NT2/D1 (cell line): Measurements from ENCODE around the gene TXNDC9.
"Not testable (repeated sequence)": the region's sequence is repeated elsewhere in the genome, so short reads cannot be mapped to it uniquely, and the experiment has no call there.

ENCODE experiments used
- DNase-seq: peaks from one replicate; pipeline ENCODE4 v3.0.0-alpha.2; 2011; ENCODE audit warnings: low read depth, low spot score
- H3K27me3 ChIP-seq: 2 replicates; pipeline ENCODE4 v1.6.0; 2011; ENCODE audit warnings: mild to moderate bottlenecking; ENCODE audit not compliant: insufficient read length, insufficient read depth
- H3K36me3 ChIP-seq: 2 replicates; pipeline ENCODE4 v1.6.1; 2011; ENCODE audit warnings: mild to moderate bottlenecking, low read length, mixed read lengths; ENCODE audit not compliant: insufficient read depth, insufficient read length
- H3K4me1 ChIP-seq: 2 replicates; pipeline ENCODE4 v1.5.1; 2011; ENCODE audit not compliant: insufficient read depth, insufficient read length
- H3K4me3 ChIP-seq: 2 replicates; pipeline ENCODE4 v1.5.1; 2011; ENCODE audit warnings: low read depth; ENCODE audit not compliant: insufficient read length
- H3K9ac ChIP-seq: 2 replicates; pipeline ENCODE4 v1.6.0; 2011; ENCODE audit warnings: low read depth; ENCODE audit not compliant: insufficient read length
- H3K9me3 ChIP-seq: 2 replicates; pipeline ENCODE4 v1.5.1; 2011; ENCODE audit warnings: mild to moderate bottlenecking, low read length; ENCODE audit not compliant: insufficient read depth
- SUZ12 ChIP-seq: IDR thresholded peaks from 2 replicates; pipeline ENCODE4 v1.6.1; 2011; ENCODE audit not compliant: insufficient read length, insufficient read depth; ENCODE audit errors: extremely low read depth
- YY1 ChIP-seq: IDR thresholded peaks from 2 replicates; pipeline ENCODE4 v1.6.1; 2011; ENCODE audit not compliant: insufficient read length, insufficient read depth
- ZNF274 ChIP-seq: IDR thresholded peaks from 2 replicates; pipeline ENCODE4 v1.6.1; 2011; ENCODE audit warnings: mild to moderate bottlenecking, low read depth, low read length

The TXNDC9 gene

GRCh38 chr2:99342536-99342935 is 6.4 kb upstream of the TXNDC9 start:
- peaks cover 4% of the 10 kb centered on the region for H3K36me3 ChIP-seq
- H3K4me3 ChIP-seq, result no peak overlapping the region
- H3K27me3 ChIP-seq, result no peaks in the 10 kb centered on the region
- no peak overlapping the region for H3K9ac ChIP-seq
- H3K9me3 ChIP-seq, result no peaks in the 10 kb centered on the region
- no peak for DNase-seq
- no peaks in the 10 kb centered on the region for H3K4me1 ChIP-seq
- TF ChIP-seq YY1, result no peak
- no peak for TF ChIP-seq ZNF274
- TF ChIP-seq SUZ12, result no peak

DNA sequence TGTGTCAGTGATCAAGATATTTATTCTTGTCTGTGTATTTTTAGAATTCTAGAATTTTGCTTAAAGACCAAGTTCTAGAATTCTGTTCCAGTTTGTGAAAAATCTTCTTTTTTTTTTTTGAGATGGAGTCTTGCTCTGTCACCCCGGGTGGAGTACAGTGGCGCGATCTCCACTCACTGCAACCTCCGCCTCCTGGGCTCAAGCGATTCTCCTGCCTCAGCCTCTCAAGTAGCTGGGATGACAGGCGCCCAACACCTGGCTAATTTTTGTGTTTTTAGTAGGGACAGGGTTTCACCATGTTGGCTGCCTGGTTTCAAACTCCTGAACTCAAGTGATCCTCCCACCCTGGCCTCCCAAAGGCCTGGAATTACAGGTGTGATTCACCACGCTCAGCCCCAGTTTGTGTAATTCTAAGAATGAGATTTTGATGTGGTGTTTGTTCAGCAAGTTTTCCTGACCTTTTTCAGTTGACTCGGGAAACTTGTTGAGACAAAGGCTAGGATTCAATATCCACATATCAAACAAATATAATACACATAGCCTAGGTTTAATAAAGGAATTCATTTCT is 4.6 kb upstream of the TXNDC9 start:
- H3K27me3 ChIP-seq, result no peaks in the 10 kb centered on the region
- H3K9ac ChIP-seq, result no peak overlapping the region
- H3K36me3 ChIP-seq, result peaks cover 4% of the 10 kb centered on the region
- no peak for DNase-seq
- H3K4me3 ChIP-seq, result no peak overlapping the region
- H3K9me3 ChIP-seq, result no peaks in the 10 kb centered on the region
- TF ChIP-seq SUZ12, result no peak
- no peak for TF ChIP-seq ZNF274
- no peak for TF ChIP-seq YY1
- no peaks in the 10 kb centered on the region for H3K4me1 ChIP-seq

- Histone ChIP-seq H3K9ac (peak overlapping the region; percentile 96), H3K4me1 (no peaks in the 10 kb centered on the region), H3K4me3 (peak overlapping the region; percentile 96), H3K9me3 (no peaks in the 10 kb centered on the region), H3K27me3 (no peaks in the 10 kb centered on the region), H3K36me3 (peaks cover 17% of the 10 kb centered on the region)
- no peak for DNase-seq
- TF ChIP-seq YY1 (no peak), SUZ12 (no peak), ZNF274 (no peak)
Observed at GRCh38 chr2:99338029-99338585, 2.0 kb upstream of the TXNDC9 start.

- no peak for TF ChIP-seq SUZ12
- no peak for TF ChIP-seq YY1
- TF ChIP-seq ZNF274, result no peak
- H3K4me3 ChIP-seq, result peak within 1 kb of the TSS; percentile 96
- no peaks in the 10 kb centered on the region for H3K27me3 ChIP-seq
- peak within 1 kb of the TSS; percentile 96 for H3K9ac ChIP-seq
- peaks cover 20% of the 10 kb centered on the region for H3K36me3 ChIP-seq
- DNase-seq, result peak; percentile 95
- H3K9me3 ChIP-seq, result no peaks in the 10 kb centered on the region
- H3K4me1 ChIP-seq, result no peaks in the 10 kb centered on the region
Observed at GRCh38 chr2:99337113-99338028, 1.2 kb upstream of the TXNDC9 start, which contains the start of gene EIF5B. Gene EIF5B (plus strand): TSS chr2:99337389. CDS start chr2:99337555, 166 bp downstream.

DNA sequence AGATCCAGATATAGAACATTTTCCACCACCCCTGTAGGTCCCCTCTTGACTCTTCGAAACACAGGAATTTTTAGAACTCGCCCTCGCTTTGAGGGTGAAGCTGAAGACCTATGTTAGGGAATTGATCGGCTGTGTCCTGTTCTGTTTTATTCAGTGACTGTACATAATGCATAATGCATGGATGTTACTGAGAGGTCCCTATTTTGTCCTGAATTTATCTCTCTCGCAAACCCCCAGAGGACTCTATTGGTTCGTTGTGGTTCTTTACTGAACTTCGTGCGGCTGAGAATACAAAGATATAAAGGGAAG is 625 bp upstream of the TXNDC9 start:
- no peak for DNase-seq
- TF ChIP-seq YY1 (no peak), ZNF274 (no peak), SUZ12 (no peak)

DNA sequence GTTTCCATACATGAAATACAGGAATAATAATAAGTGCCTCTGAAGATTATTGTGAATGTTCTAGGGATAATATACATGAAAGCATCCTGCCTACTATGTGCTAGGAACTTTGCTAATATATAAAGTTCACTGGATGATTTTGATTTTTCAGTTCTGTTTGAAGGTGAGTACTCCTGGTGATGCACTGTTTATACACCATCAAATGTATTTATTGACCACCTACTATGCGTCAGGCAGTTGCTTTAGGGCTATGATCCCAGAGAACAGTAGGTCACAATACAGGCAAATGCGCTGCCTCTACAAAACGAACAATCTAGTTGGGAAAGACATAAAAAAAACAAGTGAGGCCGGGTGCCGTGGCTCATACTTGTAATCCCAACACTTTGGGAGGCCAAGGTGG is 10.7 kb downstream of the TXNDC9 start:
- no peak overlapping the region for H3K4me3 ChIP-seq
- H3K4me1 ChIP-seq, result no peaks in the 10 kb centered on the region
- no peak for DNase-seq
- H3K36me3 ChIP-seq, result peaks cover 92% of the 10 kb centered on the region
- TF ChIP-seq ZNF274 (no peak), SUZ12 (no peak), YY1 (no peak)
- no peaks in the 10 kb centered on the region for H3K9me3 ChIP-seq
- H3K9ac ChIP-seq, result no peak overlapping the region
- no peaks in the 10 kb centered on the region for H3K27me3 ChIP-seq

More for the DNA sequence above, 625 bp upstream of the TXNDC9 start:
- Histone ChIP-seq H3K4me3 (peak overlapping the region; percentile 96), H3K4me1 (no peaks in the 10 kb centered on the region), H3K9ac (peak overlapping the region; percentile 76), H3K9me3 (no peaks in the 10 kb centered on the region), H3K36me3 (peaks cover 26% of the 10 kb centered on the region), H3K27me3 (no peaks in the 10 kb centered on the region)

DNA sequence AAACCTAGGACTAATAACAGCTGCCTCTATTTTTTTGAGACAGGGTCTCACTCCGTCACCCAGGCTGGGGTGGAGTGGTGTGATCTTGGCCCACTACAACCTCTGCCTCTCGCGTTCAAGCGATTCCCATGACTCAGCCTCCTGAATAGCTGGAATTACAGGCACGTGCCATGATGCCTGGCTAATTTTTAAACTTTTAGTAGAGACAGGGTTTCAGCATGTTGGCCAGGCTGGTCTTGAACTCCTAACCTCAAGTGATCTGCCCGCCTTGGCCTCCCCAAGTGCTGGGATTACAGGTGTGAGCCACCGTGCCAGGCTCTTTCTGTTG is 18.3 kb downstream of the TXNDC9 start:
- peaks cover 54% of the 10 kb centered on the region for H3K36me3 ChIP-seq
- not testable (repeated sequence) for DNase-seq, H3K9me3 ChIP-seq, H3K27me3 ChIP-seq, H3K9ac ChIP-seq, H3K4me1 ChIP-seq, H3K4me3 ChIP-seq
